HG02973 (cell line): Measurements from ENCODE around the gene MLYCD.

ENCODE experiments used
- ATAC-seq: cut with Tn5 transposase; IDR thresholded peaks from one replicate; pipeline ENCODE4 v1.9.1; 2021; ENCODE audit warnings: moderate library complexity; ENCODE audit not compliant: unreplicated experiment

Gene MLYCD

DNA sequence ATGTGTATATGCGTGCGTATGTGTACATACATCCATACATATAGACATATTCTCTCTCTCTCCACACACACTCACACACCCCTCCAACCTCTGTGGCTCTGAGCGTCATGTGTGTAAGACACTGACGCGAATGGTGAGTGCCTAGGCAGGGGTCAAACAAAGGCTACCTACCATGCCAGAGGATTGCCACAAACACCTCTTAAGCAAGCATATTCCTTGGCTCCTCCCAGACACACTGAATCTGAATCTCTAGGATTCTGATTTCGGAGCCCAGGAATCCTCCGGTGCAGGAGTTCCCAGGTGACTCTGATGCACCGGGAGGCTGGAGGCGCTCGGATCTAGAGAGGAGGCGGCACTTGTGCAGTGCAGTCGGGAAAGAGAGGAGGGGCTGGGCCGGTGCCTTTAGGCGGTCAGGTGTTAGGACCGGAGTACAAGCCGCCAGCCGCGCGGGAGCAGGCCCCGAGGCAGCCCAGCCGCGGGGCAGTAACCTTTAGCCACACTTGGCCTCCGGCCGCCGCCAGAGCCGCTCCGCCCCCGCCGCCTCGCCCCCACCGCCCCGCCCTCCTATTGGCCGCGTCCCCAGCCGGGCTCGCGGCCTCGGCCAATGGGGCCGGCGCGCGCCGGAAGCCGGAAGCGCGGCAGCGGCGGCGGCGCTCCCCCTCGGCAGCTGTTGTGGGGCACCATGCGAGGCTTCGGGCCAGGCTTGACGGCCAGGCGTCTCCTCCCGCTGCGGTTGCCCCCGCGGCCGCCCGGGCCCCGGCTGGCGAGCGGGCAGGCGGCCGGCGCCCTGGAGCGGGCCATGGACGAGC, at the start of gene MLYCD:
TSS of gene MLYCD (plus strand) at position 653 of the 809 bp plus-strand sequence. CDS start at position 683, 30 bp downstream.
- ATAC-seq: peak; percentile 86

DNA sequence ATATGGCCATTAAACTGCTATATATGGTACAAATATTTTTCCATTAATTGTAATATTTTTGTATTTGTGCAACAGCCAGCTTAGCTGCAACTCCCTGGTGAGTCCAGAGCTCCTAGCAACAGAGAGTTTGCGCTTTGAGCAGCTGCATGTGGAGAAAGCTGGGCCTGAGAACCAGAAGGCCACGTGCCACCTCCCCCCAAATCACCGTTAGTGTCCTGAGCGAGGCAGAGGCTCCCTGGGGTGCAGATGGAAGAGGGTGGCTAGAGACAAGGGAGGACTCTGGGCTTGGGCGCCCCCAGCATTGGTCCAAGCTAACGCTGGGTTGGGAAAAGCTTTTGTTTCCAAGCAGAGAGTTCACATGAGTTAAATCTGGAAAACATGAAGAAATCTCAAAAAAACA, 49.5 kb upstream of the MLYCD start:
- ATAC-seq: no peak

DNA sequence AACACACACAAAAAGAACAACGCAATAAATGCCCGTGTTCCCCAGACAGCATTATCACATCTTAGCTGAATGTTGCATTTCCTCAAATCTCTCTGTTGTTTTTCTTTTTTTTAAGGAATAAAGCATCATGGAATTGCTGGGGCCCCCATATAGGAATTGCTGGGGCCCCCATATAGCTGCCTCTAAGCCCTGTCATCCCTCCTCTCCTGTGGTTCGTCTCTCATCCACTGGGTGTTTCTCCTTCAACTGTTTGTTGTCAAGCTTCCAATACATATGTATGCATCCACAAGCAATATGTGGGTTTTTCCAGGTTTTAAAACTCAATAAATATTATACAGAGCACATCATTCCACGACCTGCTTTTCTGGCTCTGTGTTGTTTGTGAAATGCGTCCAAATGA, 48.0 kb upstream of the MLYCD start:
- ATAC-seq: no peak

DNA sequence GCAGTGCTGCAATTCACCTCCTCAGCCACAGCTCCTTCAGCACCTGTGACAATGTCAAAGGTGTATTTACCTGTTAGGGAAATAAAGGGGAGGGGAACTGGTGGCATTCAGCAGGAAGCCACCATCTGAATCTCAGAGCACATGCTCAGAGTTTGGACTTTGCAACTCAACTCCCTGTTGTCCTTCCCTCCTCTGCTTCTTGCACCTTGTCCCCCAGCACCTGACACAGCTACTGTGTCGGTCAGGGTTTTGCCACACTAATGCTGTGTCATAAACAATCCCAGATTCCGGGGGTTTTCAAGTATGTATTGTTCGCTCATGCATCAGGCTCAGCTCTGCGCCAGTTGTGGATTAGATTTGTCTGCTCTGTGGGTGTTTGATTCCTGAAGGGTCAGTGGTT, 47.4 kb upstream of the MLYCD start:
- ATAC-seq: no peak

DNA sequence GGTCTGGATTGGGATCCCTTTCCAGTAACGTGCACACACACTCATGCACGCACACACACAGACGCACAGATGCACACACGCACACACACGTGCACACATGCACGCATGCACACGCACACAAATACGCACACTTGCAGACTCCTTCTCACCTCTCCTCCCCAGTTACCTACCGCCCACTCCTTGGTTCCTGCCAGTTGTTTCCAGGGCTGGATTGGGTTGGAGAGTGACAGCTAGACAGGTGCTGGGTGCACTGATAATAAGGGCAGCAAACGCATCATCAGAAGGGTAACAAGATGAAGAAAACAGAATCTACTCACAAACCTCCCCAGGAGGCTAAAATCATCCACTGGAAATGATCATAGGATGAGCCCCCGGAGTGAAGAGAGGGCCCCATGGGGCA, 46.1 kb upstream of the MLYCD start:
- no peak for ATAC-seq

DNA sequence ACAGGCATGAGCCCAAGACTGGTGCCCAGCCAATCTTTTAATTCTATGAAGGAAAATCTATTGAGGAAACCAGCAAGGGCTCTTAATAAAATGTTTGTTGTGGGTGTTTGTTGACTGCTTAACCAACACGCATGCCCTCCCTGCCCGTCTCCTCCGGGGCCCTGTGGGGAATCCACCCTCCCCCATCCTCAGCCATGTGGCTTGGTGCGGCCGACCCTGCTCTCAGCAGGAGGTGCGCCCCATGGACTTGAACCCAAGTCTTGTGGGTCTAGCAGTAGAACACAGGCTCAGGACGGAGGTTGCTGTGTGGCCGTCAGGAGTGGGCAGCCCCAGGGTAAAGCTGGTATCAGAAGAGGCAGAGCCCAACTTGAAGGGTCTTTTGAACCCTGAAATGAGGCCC, 45.1 kb upstream of the MLYCD start:
- no peak for ATAC-seq

DNA sequence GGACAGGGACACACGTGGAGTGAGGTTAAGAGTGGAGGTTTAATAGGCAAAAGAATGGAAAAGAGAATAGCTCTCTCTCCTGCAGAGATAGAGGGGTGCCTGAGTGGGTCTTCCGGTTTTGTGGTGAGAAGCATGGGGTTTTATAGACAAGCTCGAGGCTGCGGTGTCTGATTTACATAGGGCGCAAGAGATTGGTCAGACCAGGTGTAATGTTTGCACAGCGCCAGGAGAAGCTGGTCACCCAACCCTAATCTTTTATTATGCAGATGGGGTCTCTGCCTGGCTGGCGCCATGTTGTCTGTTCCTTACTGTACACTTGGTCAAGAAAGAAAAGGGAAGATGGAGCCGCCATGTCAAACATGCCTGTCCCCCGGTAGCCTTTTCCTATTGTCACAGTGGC, 44.5 kb upstream of the MLYCD start:
- no peak for ATAC-seq

DNA sequence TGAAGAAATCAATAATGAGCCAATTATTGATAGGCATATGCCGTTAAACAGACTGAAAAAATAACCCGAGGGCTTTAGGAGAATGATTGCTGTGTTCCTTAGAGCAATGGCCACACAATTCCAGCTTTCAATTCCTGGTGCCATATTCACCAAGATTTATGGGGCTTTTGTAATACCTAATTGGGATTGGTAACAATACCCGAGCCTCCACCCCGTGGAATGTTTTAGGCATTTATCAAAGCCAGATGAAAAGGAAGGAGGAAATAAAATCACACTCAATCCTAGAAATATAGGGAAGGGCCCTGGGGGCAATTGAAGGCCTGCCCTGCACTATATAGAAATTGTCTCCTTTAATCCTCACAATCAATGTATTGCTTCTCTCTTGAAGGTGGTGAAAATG, 42.1 kb upstream of the MLYCD start:
- ATAC-seq: no peak

DNA sequence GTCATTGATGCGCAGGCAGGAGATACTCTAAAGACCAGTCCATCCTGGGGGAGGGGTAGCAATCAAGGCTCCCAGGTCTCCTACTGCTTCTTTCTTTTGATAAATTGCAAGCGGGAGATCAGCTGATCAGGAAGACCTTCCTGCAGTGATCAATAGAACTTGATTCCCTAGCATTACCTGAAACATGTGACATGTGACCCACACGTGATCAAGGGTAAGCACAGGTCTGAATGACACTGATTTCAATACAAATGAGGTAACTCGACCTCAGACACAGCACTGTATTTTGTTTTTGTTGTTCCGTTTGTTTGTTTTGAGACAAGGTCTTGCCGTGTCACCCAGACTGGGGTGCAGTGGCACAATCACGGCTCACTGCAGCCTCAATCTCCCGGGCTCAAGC, 39.6 kb upstream of the MLYCD start:
- no peak for ATAC-seq

DNA sequence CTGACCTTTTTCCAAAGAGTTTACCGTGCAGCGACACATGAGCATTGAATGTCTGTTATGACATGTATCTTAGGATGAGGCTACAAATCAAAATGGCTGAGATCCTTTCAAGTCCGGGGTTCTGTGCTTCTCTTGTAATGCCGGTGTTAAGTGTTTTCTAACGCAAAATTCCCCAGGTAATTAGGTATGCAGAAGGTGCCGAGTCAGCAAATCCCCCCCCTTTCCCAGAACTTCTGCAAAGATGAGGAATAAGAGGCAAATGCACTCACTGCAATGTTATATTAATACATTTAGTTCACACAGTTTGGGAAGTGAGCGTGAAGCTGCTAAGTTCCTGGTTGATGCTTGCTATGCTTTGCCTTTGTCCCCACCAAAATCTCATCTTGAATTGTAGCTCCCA, 36.3 kb upstream of the MLYCD start:
- no peak for ATAC-seq

DNA sequence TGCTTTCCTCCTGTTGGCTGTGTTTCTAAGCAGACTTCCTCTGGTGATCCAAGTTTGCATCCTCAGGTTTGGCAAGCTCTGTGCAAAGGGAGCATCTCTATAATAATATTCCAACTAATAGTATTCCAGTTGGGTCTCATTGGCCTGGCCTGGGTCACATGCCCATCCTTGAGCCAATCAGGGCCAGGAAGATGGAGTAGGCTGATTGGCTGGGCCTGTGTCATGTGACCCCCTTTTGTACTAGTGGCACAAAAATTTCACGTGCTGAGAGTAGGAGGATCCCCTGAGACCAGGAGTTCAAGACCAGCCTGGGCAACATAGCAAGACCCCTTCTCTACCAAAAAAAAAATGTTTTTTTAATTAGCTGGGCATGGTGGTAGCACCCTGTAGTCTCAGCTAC, 35.2 kb upstream of the MLYCD start:
- ATAC-seq: no peak

DNA sequence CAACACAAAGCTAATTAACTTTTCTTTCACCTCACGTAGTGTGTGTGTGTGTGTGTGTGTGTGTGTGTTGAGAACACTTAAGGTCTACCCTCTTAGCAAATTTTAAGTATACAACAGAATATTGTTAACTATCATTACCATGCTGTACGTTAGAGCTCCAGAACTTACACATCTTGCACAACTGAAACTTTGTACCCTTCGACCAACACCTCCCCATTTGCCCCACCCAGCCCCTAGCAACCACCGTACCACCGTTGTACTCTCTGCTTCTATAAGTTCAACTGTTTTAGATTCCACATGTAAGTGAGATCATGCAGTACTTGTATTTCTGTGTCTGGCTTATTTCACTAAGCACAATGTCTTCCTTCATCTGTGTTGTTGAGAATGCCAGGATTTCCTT, 28.1 kb upstream of the MLYCD start:
- ATAC-seq: no peak

DNA sequence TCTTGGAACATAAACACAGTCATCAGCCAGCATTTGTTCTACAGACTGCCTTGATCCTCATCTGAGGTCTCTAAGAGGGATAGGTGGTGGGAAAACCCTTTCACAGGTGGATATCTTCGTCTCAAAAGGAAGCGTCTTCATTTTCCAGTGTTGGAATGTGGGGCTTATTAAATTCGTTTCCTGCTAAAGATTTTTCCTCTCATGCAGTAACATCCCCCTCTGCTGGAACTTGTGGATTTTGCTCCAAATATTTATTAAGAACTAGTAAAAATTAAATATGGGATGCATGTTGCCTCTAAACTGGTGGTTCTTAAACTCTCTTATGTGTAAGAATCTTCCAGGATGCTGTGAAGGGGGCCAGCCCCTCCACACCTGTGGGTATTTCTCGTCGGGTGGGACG, 20.1 kb upstream of the MLYCD start:
- ATAC-seq: no peak

DNA sequence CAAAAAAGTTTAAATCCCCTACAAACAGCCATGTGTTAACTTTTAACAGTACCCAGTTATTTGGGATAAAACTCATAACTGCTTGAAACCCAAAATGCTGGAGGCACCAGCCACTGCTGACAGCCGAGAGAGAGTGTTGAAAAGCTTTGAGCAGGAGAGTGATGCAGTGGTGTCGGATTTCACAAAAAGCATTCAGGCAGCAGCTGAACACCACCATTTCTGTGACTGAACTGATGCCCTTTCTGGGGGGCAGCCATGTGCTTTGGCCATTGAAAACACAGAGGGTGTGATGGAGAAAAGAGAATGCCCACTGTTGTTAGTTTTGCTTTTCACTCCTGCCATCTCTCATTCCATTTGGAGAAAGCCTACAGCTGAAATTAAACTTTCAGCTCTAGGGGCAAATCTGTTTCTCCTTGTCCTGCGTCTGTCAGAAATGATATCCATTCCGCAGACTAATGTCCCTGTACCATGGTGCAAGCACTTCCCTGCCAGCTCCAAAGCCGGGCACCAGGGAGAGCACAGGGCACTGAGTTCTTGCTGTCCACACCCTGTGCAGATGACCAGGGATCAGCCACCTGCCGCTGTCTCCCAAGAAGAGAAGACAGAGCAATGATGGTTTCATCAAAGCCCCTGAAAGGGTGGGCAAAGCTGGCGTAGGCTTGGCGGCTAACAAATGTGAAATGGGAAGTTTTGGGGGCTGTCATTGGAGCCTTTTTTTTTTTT, 16.6 kb upstream of the MLYCD start:
- no peak for ATAC-seq

DNA sequence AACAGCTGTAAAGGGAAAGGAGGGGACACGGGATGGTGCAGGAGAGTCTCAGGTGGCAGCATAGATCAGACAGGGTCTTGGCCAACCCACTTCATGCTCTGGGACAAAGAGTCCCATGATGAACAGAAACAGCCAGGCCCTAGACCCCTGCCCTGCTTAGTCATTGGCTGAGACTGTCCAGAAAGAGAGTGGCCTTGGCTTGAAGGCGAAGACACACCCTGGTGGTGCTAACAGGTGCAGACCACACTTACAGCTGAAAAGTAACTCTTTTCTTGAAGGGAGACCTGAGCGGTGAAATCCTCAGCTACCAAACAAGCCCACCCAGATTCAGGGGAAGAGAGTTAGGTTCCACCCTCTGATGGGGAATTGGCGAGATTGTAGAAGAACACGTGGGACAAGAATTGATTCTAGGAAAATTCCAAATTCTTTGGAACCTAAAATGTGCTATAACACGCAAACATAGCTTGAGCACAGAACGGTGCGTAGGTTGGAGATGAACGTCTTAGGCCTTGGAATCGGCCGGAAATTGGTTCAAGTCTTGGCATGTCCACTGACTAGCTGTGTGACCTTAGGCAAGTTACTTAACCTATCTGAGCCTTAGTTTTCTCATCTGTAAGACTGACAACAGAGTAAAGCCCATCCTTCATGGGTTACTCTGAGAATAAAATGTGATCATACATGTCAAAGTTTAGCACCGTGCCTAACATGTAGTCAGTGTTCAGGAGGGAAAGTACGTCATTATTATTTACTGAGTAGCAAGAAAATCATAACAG, 12.5 kb upstream of the MLYCD start:
- ATAC-seq: no peak

DNA sequence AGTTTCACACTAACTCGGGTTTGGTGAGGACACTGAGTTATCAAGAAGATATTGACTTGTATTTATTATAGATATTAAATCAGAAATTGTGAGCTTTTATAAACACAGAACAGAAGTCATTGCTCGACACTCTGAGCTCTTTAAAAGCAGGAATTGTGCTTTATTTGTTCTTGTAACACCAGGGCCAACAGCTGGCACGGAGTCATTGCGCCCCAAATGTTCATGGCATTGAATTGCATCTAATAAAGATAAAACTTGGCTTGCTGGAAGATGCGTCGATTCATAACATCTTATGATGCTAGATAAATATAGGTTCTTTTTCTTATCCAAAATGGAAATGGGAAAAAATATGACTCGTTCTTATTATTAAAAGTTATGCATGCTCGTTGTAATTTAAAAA, 11.8 kb upstream of the MLYCD start:
- no peak for ATAC-seq

DNA sequence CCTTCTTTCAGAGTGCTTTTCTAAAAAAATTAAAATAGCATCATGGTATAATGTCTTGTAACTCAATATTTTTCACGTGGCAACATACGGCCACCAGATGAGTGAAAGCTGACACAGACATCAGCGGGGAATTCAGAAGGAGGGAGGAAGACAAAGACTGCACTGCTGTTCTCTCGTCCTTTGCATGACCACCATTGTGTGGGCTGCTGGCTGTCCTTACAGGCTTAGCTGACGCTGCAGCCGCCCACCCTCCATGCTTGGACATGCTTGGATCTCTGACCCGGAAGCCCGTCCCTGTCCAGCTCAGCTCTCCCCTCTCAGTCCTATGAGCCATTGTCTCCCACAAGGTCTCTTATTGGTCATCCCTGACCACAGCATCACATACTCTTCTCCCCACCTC, 11.4 kb upstream of the MLYCD start:
- no peak for ATAC-seq

DNA sequence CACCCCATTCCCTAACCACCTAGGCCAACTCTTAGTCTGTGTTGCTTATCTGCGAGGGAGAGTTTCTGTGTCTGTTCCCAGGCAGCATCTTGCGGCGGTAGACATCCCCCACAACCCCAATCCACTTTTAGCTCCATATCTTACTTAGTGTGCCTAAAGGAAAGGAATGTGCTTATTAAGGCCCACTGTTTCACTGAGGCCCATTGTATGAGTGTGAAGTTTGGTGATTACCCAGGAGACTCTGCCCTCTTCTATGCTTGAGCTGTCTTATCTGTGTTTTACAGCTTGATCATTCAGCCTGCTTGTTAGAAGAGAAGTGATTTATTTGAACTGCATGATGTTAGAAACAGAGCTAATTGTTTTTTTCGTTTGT, 10.3 kb upstream of the MLYCD start:
- ATAC-seq: no peak

DNA sequence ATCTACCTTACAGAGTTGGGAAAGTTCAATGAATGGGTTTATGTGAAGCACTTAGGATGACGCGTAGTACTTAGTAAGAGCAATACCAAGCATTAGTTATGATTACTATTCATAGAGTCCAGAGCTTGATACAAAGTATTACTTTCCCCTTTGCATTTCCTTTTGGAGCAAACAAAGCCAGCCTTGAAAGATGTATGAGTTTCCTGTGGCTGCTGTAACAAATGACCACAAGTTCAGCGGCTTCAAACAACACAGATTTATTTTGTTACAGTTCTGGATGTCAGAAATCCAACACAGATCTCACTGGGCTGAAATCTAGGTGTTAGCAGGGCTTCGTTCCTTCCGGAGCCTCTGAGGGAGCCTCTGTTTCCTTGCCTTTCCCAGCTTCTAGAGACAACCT, 8.6 kb upstream of the MLYCD start:
- no peak for ATAC-seq

DNA sequence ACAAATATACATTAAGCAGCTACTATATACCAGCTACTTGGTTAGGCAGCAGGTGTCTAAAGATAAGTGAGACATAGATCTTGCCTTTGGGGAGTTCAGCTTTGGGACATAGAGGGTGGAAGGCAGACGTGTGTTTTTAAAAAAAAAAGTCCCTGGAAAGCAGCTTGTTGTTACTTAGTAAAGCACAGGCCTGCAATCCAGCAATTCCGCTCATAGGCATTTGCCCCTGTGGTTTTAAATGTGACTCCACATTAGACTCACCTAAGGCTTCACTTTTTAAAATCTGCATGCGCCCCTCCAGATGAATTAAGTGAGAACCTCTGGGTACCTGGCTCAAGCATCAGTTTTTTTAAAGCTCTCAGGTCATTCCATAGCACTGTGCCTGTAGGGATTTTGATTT, 7.2 kb upstream of the MLYCD start:
- ATAC-seq: no peak

DNA sequence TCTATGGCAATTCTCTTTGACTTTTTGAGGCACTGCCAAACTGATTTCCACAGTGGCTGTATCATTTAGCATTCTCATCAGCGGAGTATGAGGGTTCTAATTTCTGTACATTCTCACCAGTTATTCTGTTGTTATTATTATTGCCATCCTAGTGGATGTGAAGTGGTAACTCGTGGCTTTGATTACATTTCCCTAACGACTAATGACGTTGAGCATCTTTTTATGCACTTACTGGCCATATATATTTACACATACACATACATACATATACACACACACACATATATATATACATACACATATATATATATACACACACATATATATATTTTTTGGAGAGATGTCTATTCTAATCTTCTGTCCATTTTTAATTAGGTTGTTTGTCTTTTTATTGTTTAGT, 3.7 kb upstream of the MLYCD start:
- ATAC-seq: no peak

DNA sequence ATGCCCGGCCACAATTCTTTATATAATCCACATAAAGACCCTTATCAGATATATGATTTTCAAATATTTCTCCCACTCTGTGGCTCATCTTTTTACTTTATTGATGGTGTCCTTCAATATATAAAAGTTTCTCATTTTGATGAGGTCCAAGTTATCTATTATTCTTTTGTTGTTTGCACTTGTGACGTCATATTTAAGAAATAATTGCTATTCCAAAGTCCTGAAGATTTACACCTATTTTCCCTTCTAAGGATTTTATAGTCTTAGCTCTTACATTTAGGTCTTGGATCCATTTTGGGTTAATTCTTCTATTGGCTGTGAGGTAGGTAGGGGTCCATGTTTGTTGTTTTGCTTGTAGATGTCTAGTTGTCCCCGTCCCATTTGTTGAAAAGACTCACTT, 3.0 kb upstream of the MLYCD start:
- no peak for ATAC-seq
